AG08395 (cell line): ENCODE measurements around the gene ANKRD63.

Experiments used
- DNase-seq: peaks from one replicate; pipeline ENCODE4 v3.0.0; 2012; ENCODE audit warnings: mixed read lengths, low spot score

ANKRD63 gene

DNA sequence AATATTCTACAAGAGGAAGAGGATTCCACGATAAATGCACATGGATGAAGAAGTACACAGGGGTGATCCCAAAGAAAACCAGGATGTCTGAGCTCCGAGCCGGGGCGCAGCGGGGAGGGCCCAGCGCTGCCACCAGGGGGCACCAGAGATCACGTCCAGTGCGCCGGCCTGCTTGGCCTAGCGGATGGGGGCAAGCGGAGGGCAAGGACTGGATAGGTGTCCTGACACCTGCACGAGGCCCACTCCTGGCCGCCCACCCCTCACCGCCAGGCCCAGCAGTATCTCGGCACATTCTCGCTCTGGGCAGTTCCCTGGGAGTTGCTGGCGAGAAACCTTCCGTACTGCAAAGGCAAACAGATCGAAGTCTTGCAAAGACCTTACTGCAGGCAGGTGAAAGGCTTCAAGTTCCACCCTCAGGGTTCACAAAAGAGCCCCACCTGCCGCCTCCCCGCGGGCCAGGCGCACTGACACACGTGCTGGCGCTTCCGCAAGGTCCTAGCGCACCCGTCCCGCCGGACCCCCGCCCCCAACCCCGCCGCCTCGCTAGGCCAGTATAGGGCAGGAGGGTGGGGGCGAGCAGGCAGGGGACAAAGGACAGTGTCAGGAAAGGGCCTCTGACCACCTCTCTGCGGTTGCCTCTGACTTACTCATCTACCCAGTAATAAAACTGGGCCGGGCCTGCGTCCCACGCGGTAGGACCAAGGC lies 3.3 kb downstream of the ANKRD63 start:
- peak; percentile 80 for DNase-seq

DNA sequence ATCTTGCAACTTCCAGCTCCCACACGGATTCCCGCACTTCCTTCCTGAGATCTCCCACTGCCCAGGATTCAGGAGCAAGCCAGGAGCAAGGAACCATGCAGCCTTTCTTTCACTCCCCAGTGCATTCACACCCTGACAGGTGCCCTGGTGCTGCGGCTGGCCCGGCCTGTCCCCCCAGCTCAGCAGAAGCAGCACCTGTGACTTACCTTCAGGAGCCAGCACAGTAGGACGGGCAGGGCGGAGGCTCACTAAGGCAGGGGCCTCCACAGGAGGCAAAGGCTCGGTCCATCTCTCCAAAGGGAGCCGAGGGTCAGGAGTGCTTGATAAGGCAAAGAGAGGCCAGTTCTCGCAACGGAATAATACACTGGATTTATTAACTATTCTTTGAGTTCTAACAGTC lies 4.8 kb downstream of the ANKRD63 start:
- DNase-seq: no peak

DNA sequence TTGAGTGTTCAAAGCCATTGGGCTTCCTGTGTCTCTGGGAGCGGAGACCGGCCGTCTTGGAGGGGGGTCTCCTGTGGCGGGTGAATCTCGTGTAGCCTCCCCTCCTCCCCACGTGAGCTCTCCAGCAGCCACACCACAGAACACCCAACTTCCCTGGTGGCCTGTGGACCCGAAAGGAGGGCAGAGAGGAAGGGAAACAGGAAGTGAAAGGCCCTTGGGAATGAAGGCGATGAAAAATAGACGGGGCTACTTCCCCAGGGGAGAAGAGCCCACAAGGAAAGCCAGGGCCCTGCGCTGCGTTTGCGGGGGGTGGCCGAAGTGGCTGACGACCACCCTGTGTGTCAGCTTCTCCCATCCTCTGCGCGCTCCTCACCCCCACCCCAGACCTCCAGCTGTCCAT lies 5.4 kb downstream of the ANKRD63 start:
- DNase-seq: no peak

DNA sequence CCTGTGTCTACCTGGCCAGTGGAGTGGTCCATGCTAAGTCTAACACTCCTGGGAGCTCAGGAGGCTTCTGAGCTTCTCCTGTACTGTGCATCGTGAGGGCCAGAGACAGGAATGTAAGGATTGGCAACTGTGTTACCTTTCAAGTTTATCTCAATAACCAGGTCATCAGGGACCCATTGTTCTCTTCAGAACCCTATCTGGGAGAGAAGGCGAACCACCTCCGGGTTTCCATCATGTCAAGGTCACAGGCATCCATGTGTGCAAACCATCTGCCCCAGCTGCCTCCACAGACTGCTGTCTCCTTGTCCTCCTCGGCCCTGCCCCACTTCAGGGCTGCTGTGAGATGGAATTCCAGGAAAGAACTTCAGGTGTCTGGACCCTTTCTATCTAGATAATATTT lies 5.9 kb downstream of the ANKRD63 start:
- no peak for DNase-seq

DNA sequence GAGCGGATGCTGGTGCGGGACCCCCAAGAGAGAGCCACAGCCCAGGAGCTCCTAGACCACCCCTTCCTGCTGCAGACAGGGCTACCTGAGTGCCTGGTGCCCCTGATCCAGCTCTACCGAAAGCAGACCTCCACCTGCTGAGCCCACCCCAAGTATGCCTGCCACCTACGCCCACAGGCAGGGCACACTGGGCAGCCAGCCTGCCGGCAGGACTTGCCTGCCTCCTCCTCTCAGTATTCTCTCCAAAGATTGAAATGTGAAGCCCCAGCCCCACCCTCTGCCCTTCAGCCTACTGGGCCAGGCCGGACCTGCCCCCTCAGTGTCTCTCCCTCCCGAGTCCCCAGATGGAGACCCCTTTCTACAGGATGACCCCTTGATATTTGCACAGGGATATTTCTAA lies 6.9 kb downstream of the ANKRD63 start:
- no peak for DNase-seq

DNA sequence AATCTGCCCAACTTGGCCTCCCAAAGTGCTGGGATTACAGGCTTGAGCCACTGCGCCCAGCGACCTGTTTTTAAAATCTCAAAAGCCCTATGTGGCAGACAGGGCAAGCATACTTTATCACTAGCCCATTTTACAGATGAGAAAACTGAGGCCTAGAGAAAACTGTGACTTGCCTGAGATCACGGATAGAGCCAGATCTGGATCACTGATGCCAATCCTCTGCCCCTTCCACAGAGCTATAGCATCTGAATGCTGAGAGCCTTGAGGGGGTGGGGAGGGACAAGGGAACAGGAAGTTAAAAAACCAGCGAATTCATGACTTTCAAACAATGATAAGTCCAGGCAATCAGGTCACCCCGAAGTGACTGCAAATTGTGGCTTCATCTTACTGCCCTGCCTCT lies 7.3 kb downstream of the ANKRD63 start:
- no peak for DNase-seq

DNA sequence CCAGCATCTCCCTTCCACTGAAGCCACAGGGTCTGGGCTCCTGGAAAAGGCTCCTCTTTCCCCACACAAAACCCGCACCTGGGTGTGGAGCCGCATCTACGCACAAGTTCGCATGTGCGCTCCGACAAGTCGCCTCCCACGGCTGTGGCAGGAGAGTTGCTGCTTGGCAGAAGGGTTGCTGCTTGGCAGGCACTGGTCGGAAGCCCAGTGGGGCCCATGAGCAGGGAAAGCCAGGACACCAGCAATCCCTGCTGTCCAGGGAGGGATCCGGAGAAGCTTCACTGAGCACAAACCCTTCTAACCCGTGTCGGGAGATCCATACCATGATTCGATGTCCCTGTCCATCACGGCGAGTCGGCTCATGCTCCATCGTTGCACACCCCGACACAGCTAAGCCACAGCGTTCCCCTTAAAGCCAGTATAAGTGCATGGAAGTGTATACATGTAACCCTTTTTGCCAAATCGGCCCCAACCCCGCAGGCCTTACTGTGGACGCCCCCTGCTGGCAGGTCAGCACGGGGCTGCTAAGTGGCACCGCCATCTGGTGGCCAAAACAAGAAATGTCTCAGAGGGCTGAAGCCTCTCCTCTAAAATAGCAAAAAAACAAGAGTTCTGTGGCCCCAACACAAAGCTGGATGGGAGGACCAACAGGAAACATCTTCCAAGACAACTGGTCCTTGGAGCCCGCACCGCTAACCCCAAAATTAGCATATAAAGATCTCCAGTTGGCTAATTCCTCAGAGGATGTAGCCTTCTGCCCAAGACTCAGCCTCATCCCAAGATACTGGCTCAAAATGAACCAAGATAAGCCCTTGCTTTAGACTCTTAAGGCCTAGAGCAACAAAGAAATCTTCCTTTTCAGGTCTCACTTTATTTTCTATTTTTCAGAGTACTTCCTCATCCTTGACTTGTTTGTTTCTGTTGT lies 8.3 kb downstream of the ANKRD63 start:
- peak; percentile 80 for DNase-seq

DNA sequence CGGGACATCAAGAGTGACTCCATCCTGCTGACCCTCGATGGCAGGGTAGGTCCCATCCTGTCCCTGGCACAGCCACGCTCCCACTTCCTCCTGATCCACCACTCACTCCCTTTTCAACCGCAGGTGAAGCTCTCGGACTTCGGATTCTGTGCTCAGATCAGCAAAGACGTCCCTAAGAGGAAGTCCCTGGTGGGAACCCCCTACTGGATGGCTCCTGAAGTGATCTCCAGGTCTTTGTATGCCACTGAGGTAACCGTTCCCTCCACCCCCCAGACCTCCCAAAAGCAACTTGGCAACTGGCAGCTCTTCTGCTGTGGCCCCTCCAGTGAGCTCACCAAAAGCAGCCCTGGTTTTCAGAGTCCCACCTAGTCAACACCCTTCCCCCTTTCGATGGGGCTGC lies 9.4 kb downstream of the ANKRD63 start:
- no peak for DNase-seq

DNA sequence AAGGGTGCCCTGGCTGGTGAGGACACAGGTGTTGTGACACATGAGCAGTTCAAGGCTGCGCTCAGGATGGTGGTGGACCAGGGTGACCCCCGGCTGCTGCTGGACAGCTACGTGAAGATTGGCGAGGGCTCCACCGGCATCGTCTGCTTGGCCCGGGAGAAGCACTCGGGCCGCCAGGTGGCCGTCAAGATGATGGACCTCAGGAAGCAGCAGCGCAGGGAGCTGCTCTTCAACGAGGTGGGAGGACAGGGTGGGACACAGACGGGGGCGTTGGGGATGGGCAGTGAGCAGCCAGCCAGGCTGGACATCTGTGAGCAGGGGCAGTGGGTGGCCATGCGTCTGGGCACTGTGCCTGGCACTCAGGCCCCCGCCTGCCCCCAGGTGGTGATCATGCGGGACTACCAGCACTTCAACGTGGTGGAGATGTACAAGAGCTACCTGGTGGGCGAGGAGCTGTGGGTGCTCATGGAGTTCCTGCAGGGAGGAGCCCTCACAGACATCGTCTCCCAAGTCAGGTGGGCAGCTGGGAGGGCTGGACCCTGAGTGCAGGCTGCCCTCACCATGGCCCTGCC lies 10.3 kb downstream of the ANKRD63 start:
- no peak for DNase-seq

DNA sequence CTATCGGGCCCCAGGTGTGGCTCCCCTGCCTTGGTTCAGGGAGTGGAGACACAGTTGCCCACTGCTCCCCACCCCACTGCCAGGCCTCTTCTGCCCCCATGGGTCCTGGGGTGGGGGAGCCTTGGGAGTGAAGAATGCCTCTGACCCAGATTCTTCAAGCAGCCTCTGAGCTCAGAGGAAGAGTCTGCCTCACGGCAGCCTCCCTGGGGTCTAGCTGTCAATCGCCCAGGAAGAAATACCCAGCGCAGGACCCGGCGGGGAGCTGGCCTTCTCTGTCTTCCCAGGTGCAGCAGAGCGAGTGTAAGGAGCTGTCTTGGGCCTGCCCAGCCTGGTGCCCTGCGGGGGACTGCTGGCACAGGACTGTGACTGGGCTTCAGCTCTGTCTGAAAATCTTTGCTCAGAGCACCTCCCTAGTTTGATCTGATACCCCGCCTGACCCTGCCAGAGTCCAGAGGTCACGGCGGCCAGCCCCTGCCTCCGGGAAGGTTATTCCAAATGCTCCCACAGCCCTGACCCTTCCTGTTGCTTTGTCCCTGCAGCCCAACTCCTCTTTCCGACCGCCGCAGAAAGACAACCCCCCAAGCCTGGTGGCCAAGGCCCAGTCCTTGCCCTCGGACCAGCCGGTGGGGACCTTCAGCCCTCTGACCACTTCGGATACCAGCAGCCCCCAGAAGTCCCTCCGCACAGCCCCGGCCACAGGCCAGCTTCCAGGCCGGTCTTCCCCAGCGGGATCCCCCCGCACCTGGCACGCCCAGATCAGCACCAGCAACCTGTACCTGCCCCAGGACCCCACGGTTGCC lies 11.0 kb downstream of the ANKRD63 start:
- no peak for DNase-seq

DNA sequence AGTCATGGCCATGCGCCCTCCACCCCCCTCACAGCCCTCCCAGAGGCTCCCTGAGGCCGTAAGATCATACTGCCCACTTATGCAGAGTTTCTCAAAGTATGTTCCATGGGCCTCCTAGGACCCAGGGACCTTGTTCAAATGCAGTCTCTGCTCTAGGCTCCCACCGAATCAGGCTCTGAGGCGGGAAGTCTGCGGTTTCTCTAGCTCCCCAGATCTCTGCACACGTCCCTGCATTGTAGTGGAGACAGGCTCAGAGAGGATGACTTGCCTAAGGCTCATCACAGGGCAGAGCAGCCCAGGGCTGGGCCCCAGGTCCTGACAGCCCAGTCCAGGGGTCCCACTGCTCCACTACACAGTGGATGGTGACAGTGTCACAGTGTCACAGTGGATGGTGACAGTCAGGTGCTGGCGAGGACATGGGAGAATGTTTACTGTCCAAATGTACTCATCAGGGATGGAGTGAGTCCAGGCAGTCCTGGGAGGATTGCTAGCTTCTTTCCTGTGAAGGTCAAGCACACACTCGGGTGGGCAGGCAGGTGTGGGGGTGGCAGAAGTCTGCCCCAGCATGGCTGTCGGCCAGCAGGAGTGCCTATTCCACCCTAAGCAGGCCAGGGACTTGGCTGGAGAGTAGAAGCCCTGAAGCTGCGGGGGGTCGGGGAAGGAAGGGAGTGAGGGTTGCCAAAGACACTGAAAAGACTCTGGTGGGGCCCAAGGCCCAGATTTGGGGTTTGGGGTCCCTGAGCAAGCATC lies 12.4 kb downstream of the ANKRD63 start:
- DNase-seq: no peak

DNA sequence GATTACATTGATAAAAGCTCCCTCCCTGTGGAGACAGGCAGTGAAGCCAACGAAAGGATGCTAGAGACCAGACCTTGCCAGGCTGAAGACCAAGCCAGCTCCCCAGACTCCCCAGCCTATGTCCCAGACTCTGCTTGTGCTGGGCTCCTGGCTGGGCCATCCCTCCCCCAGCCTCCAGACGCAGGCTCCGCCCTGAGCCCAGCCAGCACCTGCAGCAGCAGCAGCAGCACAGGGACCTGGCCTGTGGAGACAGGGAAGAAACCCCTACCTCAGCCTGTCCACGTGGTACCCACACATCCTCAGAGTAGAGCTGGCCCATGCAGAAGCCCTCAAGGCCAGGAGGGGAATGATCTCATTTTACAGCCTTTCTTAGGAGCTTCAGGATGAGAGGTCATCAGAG lies 13.3 kb downstream of the ANKRD63 start:
- no peak for DNase-seq

DNA sequence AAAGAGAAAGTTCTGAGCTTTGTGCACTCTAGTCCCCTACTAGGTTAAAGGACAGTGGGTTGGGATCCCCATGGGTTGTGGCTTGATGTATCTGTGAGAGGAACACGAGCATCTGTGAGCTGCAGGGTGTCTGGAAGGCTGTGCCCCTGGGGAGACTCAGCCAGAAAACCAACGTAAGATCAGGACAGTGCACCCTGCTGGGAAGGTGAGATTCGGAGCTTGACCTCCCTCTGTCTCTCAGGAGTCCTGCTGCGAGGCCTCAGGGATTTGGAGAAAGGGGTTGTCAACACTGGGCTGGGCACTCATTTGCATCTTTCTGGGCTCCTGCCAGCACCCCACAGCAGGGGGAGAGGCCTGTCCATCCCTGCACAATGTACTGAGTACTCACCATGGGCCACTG lies 15.2 kb downstream of the ANKRD63 start:
- no peak for DNase-seq

DNA sequence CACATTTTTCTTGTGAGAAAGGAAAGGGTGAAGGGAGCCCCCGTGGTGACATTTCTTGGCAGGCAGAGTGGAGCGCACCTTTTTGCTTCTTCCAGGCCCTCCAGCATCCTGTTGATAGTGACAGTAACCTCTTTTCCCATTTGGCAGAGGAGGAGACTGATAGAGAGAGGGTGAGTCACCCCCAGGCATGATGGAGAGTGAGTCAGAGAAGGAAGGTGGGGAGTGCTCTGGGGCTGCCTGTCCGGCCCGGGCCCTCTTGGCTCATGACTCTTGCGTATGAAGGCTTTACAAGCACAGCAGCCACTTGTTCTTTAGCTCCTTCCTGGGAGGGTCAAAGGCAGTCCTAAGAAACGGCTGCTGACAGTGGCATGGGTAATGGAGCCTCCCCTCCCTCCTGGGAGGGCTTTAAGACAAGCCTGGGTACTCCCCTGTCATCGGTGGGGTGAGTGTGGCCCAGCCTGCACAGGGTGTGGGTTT lies 16.0 kb downstream of the ANKRD63 start:
- DNase-seq: peak; percentile 96

DNA sequence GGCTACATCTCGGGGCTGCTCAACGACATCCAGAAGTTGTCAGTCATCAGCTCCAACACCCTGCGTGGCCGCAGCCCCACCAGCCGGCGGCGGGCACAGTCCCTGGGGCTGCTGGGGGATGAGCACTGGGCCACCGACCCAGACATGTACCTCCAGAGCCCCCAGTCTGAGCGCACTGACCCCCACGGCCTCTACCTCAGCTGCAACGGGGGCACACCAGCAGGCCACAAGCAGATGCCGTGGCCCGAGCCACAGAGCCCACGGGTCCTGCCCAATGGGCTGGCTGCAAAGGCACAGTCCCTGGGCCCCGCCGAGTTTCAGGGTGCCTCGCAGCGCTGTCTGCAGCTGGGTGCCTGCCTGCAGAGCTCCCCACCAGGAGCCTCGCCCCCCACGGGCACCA lies 17.0 kb downstream of the ANKRD63 start:
- no peak for DNase-seq

DNA sequence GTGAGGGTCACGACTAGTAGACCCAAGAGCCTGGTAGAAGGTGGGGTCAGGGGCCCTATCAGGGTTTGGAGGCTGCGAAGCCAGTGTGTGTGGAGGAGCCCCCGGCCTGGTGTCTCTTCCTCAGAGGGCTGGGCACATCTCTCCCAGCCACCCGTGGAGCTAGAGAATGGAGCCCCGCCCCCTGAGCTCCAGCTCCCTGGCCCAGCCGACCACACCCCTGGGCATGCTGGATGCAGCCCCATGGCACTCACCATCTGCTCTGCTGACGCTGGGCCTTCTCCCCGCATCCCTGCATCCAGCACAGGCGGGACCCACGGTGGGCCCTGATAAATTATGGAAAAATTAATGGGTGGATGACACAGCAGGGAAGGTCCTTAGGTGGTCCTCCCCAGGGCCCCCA lies 17.5 kb downstream of the ANKRD63 start:
- no peak for DNase-seq

DNA sequence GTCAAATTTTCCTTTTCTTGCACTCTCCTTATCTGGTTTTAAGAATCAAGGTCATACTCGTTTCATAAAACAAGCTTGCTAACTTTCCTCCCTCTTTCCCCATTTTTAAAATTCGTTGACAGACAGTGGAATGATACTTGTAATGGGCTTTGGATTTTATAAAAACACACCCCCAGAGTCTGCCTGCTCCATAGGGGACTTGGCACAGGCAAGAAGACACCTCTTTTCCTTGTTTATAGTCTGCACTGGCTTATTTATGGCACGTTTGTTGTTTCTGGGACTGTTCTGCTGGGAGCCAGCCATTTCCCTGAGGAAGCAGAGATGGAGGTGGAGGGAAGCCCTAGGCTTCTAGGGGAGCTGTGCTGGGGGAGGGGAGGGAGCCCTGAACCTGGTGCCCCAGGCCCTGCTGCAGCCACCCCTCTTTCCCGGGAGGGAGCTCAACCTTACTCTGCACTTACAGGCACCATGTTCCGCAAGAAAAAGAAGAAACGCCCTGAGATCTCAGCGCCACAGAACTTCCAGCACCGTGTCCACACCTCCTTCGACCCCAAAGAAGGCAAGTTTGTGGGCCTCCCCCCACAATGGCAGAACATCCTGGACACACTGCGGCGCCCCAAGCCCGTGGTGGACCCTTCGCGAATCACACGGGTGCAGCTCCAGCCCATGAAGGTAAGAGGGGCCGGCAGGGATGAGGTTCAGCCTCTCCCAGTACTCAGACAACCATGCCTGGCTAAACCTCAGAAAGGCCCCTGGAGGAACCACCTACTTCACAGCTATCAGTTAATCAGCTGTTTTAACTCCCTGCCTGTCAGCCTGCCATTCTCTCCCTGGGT lies 18.3 kb downstream of the ANKRD63 start:
- DNase-seq: no peak

DNA sequence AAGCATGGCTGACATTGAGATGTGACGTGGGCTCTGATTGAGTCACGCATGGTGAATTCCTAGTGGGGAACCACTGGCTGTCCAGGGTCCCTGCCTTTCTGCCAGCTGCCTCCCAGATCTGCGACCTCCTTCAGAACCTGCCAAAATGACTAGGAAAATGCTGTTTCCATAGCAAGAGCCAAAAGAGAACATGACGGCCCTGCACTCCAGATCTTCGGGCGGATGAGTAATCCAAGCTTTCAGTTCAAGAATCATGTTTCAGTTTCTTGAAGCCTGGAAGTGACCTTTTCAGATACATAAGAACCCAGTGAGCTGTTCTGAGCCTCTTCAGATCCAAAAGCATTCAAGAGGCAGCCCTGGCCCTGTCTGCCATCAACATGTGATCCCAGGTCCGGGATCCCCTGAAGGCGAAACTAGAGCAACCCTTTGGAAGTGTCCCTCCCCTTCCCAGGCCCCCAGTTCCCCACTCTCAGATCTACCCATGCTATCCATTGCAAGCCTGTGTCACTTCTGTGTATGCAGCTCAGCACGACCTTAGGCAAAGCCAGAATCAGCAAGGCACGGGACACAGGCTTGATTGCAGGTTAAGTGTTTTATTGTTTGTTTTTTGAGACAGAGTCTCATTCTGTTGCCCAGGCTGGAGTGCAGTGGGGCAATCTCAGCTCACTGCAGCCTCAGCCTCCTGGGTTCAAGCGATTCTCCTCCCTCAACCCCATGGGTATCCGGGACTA lies 19.7 kb downstream of the ANKRD63 start:
- peak; percentile 65 for DNase-seq

DNA sequence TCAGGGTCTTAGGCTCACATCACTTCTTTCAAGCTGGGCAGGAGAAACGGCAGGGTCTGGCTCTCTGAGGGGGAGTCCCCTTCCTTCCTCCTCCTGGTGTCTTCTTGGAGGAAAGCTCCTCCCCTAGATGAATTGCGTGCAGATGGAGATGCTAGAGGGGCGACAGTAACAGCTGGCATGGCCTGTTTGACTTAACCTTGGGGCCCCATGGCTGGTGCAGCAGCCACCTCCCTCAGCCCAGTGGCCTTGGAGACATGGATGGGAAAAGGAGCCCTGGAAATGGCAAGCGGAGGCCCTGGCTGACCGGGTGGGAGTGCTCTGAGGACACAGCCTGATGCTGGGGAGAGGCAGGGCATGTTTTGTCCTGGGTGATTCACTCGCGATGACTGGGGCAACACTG lies 23.8 kb downstream of the ANKRD63 start:
- no peak for DNase-seq

DNA sequence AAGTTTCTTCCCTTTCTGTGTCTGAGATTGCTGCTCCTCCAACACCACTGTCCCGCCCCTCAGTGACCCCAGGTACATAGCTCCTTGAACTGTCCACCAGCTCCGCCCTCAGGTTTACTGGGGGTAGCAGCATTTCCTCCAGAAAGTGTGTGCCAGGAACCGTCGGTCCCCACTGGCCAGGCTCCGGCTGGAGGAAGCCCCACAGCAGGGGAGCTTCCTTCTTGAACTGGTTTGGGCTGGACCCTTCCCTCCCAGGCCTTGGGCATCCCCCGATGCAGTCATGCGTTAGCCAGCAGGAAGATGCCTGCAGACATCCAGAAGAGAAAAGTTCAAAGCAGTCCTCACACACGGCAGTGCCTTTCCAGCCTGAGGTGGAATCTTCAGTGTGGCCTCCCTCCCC lies 24.3 kb downstream of the ANKRD63 start:
- DNase-seq: no peak
